Testis (tissue), 2 donors: ENCODE data around the gene KCNF1.

Experiments
- POLR2A ChIP-seq: fragments of 450-650 bp; IDR thresholded peaks from one replicate; pipeline ENCODE4 v1.6.1; 2017; ENCODE audit warnings: antibody characterized with exemption, mild to moderate bottlenecking, moderate library complexity
- TF ChIP-seq, protein P1 (sequence below), 3 experiments: fragments of 450-650 bp in 2 of 3; fragments of 200-600 bp in 1 of 3; sonication (generic) in 1 of 3; IDR thresholded peaks; one replicate each; pipeline ENCODE4 v1.5.1; 2016 to 2019; ENCODE audit warnings: antibody characterized with exemption in 3 of 3, mild to moderate bottlenecking in 2 of 3, moderate library complexity in 1 of 3

DNA sequence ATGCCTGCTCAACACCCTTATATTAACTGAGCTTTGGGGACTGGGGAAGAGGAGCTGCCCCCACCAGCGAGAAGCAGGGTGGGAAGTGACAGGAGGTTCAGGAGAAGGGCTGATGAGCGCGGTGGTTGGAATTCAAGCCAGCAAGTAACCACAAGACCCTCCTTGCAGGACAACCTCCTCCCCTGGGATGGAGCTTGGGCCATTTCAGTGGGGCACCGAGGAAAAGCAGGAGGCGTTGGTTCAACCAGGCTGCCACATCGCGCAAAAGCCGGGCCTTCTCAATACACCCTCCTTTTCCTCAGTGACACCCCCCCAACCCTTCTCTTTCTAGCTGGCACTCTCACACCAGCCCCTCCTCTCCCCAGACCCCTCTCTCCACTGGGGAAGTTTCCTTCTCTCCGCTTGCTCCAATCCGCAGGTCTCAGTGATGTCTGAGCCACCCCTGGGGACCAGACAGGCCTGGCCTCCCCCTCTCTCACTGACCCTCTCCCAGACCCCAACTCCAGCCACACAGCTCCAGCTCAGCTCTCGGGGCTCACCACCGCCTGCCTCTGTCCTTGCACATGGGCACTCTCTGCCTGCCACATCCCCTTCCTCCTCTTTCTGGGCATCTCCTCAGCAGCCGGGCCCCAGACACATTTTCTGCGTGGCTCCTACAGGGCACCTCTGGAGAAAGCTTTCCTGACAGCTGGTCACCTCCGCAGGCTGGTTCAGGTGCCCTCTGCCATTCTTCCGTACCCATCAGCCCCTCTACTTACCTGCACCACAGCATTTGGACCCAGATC is 44.5 kb downstream of the KCNF1 start:
- TF ChIP-seq, protein P1, sequence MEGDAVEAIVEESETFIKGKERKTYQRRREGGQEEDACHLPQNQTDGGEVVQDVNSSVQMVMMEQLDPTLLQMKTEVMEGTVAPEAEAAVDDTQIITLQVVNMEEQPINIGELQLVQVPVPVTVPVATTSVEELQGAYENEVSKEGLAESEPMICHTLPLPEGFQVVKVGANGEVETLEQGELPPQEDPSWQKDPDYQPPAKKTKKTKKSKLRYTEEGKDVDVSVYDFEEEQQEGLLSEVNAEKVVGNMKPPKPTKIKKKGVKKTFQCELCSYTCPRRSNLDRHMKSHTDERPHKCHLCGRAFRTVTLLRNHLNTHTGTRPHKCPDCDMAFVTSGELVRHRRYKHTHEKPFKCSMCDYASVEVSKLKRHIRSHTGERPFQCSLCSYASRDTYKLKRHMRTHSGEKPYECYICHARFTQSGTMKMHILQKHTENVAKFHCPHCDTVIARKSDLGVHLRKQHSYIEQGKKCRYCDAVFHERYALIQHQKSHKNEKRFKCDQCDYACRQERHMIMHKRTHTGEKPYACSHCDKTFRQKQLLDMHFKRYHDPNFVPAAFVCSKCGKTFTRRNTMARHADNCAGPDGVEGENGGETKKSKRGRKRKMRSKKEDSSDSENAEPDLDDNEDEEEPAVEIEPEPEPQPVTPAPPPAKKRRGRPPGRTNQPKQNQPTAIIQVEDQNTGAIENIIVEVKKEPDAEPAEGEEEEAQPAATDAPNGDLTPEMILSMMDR (IDR thresholded peaks at IDR 0.05): no peak
- TF ChIP-seq POLR2A: no peak
